A673 (cell line): ENCODE data around the gene ZNRD2. TPM values are rescaled to one million over a fixed set of nuclear protein-coding genes. Genes with fewer than 3 reads are reported as not detected.

Experiments used
- BruUV-seq: library from RNA; stranded (reverse); fragments of 400-500 nt; replicated peaks from 2 replicates; lab custom pipeline; 2021; lab: Mats Ljungman, UMichigan
- CTCF ChIA-PET: fragments of 300-600 bp; sonication (Branson Sonifier 250); formaldehyde crosslinking; loops from one replicate; lab custom pipeline; 2022; ENCODE audit warnings: antibody characterized with exemption; lab: Charles Lee
- POLR2A ChIA-PET: fragments of 300-600 bp; sonication (Branson Sonifier 250); formaldehyde crosslinking; loops from one replicate; lab custom pipeline; 2022; ENCODE audit warnings: antibody characterized with exemption; ENCODE audit not compliant: low non-redundant PET; lab: Charles Lee
- DNase-seq: peaks from one replicate; pipeline ENCODE4 v3.0.0-alpha.2; 2015; ENCODE audit warnings: low spot score
- H3K27ac ChIP-seq: fragments of 200-600 bp; sonication (generic); 2 replicates; pipeline ENCODE4 v1.5.1; 2016; ENCODE audit warnings: mixed run types, low read depth, mild to moderate bottlenecking, mixed read lengths, antibody characterized with exemption, low read length; ENCODE audit not compliant: poor library complexity, severe bottlenecking
- H3K27me3 ChIP-seq: fragments of 200-600 bp; sonication (generic); replicated peaks from 2 replicates; pipeline ENCODE4 v1.6.1; 2017; ENCODE audit warnings: mixed run types, low read depth, mild to moderate bottlenecking, mixed read lengths, antibody characterized with exemption, low read length; ENCODE audit not compliant: insufficient read depth, poor library complexity
- H3K36me3 ChIP-seq: fragments of 200-600 bp; sonication (generic); 2 replicates; pipeline ENCODE4 v1.6.1; 2016; ENCODE audit warnings: mixed run types, mild to moderate bottlenecking, mixed read lengths, antibody characterized with exemption, low read length; ENCODE audit not compliant: insufficient read depth, poor library complexity, severe bottlenecking
- H3K4me1 ChIP-seq: fragments of 200-600 bp; sonication (generic); 2 replicates; pipeline ENCODE4 v1.6.1; 2017; ENCODE audit warnings: mixed run types, mild to moderate bottlenecking, mixed read lengths, antibody characterized with exemption, low read length; ENCODE audit not compliant: insufficient read depth, poor library complexity, severe bottlenecking
- H3K4me3 ChIP-seq: fragments of 200-600 bp; sonication (generic); 2 replicates; pipeline ENCODE4 v1.5.1; 2016; ENCODE audit warnings: low read depth, mixed run types, mild to moderate bottlenecking, mixed read lengths, low read length; ENCODE audit not compliant: poor library complexity, severe bottlenecking
- H3K9me3 ChIP-seq: fragments of 200-600 bp; sonication (generic); 2 replicates; pipeline ENCODE4 v1.6.1; 2016; ENCODE audit warnings: mixed run types, low read depth, mild to moderate bottlenecking, mixed read lengths, antibody characterized with exemption, low read length; ENCODE audit not compliant: poor library complexity, severe bottlenecking
- EZH2 ChIP-seq: fragments of 200-600 bp; sonication (generic); IDR thresholded peaks from 2 replicates; pipeline ENCODE4 v1.6.1; 2017; ENCODE audit warnings: borderline replicate concordance, low read depth, mild to moderate bottlenecking, mixed read lengths, antibody characterized with exemption, low read length; ENCODE audit not compliant: poor library complexity, severe bottlenecking
- intact Hi-C: fragments of 100-400 bp; cut with micrococcal nuclease; formaldehyde crosslinking; loops from one replicate; pipeline ENCODE4 v1.10.0; 2022; ENCODE audit not compliant: unreplicated experiment
- total RNA-seq: library from RNA; stranded (reverse); gene quantifications from 2 replicates; pipeline ENCODE4 v1.2.3, GENCODE V29; 2021
- TF ChIP-seq, protein P1 (sequence below): fragments of 300-800, 200-600 bp; sonication (generic); conservative IDR thresholded peaks from 2 replicates; pipeline ENCODE4 v1.5.1; 2017; ENCODE audit warnings: low read depth, mild to moderate bottlenecking, antibody characterized with exemption, low read length, moderate library complexity, mixed read lengths

The ZNRD2 gene
- total RNA-seq, 1 experiment from 2014 or later = 98.9 TPM

DNA sequence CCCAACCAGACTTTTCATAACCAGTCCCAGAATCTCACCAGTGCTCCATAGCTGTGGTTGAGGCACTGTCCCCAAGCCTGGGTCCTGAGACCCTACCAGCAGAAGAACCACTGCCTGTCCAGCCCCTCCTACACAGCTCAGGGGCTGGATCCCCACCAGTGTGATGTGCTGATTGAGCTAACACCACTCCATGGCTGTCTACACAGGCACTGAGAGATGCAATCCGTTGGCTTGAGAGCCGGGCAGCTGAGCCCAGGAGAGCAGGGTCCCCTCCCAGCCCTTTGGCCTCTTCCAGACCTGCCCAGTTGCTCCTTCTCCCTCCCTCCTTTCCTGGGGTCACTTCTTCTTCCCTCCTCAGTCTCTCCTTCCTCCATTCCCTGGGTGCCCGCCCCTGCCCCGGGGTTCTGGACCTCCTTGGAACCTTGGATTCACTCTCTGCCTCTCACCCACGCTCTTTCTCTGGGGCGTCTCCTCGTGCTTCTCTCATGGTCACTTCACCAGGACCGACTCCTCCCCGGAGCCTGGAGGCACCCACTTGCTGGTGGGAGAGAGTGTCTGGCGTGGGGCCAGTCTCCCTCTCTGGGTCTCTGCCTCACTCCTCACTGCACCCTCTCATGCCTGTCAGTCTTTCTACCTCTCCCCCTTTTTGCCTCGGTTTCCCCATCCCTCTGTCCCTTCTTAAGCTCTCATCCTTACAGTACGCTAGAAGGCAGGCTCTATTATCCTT, 46.1 kb upstream of the ZNRD2 start:
- no peak for DNase-seq
- Histone ChIP-seq H3K27ac (peak overlapping the region; percentile 43), H3K36me3 (peaks cover 9% of the 10 kb centered on the region), H3K4me3 (peak overlapping the region; percentile 32), H3K27me3 (no peaks in the 10 kb centered on the region), H3K9me3 (no peaks in the 10 kb centered on the region), H3K4me1 (peaks cover 14% of the 10 kb centered on the region)
- CTCF ChIA-PET = interaction anchor here (0.5 kb wide), 1 partner anchor 23 kb away, joined by 6 read pairs; no protein-coding TSS in a partner anchor
- BruUV-seq = no TSS peak
- TF ChIP-seq, protein P1, sequence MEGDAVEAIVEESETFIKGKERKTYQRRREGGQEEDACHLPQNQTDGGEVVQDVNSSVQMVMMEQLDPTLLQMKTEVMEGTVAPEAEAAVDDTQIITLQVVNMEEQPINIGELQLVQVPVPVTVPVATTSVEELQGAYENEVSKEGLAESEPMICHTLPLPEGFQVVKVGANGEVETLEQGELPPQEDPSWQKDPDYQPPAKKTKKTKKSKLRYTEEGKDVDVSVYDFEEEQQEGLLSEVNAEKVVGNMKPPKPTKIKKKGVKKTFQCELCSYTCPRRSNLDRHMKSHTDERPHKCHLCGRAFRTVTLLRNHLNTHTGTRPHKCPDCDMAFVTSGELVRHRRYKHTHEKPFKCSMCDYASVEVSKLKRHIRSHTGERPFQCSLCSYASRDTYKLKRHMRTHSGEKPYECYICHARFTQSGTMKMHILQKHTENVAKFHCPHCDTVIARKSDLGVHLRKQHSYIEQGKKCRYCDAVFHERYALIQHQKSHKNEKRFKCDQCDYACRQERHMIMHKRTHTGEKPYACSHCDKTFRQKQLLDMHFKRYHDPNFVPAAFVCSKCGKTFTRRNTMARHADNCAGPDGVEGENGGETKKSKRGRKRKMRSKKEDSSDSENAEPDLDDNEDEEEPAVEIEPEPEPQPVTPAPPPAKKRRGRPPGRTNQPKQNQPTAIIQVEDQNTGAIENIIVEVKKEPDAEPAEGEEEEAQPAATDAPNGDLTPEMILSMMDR = no peak
- TF ChIP-seq EZH2 = no peak
- intact Hi-C loops = no loop called here
- POLR2A ChIA-PET = interaction anchor here (0.6 to 0.7 kb wide), 3 partner anchors 10 to 351 kb away, joined by 3 to 5 read pairs (median 4); no protein-coding TSS in a partner anchor

DNA sequence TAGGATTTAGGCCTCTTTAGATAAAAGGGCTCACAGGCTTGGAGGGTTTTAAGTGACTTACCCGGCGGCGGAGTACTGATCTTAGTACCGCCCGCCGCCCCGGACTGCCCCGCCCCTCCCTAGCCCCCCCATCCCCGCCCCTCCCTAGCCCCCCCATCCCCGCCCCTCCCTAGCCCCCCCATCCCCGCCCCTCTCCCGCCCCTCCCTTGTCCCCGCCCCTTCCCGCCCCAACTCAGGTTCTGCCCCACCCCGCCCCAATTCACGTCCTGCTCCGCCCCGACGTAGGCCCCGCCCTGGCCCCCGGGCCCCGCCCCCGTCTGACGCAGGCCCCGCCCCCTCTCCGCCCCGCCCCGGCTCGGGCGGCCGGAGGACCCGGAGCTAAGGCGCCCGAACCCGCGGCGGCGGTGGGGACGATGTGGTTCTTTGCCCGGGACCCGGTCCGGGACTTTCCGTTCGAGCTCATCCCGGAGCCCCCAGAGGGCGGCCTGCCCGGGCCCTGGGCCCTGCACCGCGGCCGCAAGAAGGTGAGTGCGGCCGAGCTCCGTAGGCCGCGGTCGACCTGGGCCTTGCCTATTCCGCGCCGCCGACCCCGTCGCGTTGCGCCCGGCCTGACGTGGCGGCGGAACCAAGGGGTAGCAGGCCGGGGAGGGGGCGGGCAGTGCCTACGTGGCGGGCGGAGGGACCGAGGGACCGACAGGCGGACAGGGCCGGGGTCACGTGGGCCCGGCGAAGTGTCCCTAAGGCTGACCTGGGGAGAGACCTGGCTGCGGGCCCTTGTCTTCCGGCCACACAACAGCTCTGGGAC, 45.3 kb upstream of the ZNRD2 start, which contains the start of gene SCYL1:
TSS of gene SCYL1 (plus strand) at position 343 of the 805 bp plus-strand sequence. CDS start at position 414, 71 bp downstream.
- ChIA-PET CTCF (interaction anchor here (0.6 to 1.0 kb wide), 3 partner anchors 15 to 750 kb away, joined by 3 to 4 read pairs (median 4); no protein-coding TSS in a partner anchor), POLR2A (interaction anchor here (0.6 to 0.7 kb wide), 2 partner anchors 9 to 48 kb away, joined by 3 read pairs; no protein-coding TSS in a partner anchor)
- no peaks in the 10 kb centered on the region for H3K9me3 ChIP-seq
- H3K4me1 ChIP-seq = peaks cover 14% of the 10 kb centered on the region
- peak within 1 kb of the TSS; percentile 91 for H3K27ac ChIP-seq
- no peak for TF ChIP-seq EZH2
- TF ChIP-seq, protein P1 = no peak
- H3K36me3 ChIP-seq = peaks cover 15% of the 10 kb centered on the region
- intact Hi-C loops = no loop called here
- peak; percentile 81 for DNase-seq
- no peaks in the 10 kb centered on the region for H3K27me3 ChIP-seq
- H3K4me3 ChIP-seq = peak within 1 kb of the TSS; percentile 91
- no TSS peak for BruUV-seq
